ENCODE results near the gene TSHZ2. TPM values are rescaled to one million over a fixed set of nuclear protein-coding genes. Genes with fewer than 3 reads are reported as not detected.

Gene TSHZ2
- total RNA-seq, 1 experiment from 2014 or later = 0.20 TPM

DNA sequence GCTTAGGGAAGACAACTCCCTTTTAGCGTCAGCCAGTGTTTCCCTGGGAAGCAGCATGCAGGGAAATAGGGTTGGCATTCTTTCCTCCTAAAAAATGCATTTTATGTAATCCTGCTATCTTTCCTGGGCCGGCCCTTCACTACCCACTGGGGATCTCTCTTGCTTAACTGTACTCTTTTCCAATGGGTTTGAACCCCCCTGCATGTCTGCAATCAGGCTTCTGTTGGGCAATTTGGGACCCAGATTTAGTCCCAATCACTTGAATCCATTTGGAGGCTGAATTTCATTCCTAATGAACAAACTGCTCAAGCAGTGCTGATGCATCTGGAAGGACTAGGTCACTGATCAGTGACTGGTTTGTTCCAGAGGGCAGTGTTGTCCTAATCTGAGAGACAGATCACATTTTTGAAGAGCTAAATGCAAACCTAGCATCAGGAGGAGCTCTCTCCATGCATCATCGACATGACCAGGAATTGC is 152.0 kb downstream of the TSHZ2 start:
- Mint-ChIP-seq H3K4me3 (no peak overlapping the region), H3K4me1 (peaks cover 25% of the 10 kb centered on the region), H3K9me3 (no peaks in the 10 kb centered on the region), H3K27me3 (ENCODE audit: low read depth) (no peaks in the 10 kb centered on the region), H3K36me3 (no peaks in the 10 kb centered on the region), H3K27ac (no peak overlapping the region)
- POLR2A ChIA-PET = no interaction called here
- CTCF ChIA-PET = no interaction called here
- TF ChIP-seq NFYB (CRISPR knock-in tag; conservative IDR thresholded peaks at IDR 0.05; ENCODE audit: low read depth) = no peak
- TF ChIP-seq, protein P1, sequence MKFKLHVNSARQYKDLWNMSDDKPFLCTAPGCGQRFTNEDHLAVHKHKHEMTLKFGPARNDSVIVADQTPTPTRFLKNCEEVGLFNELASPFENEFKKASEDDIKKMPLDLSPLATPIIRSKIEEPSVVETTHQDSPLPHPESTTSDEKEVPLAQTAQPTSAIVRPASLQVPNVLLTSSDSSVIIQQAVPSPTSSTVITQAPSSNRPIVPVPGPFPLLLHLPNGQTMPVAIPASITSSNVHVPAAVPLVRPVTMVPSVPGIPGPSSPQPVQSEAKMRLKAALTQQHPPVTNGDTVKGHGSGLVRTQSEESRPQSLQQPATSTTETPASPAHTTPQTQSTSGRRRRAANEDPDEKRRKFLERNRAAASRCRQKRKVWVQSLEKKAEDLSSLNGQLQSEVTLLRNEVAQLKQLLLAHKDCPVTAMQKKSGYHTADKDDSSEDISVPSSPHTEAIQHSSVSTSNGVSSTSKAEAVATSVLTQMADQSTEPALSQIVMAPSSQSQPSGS (CRISPR knock-in tag; IDR thresholded peaks at IDR 0.05; ENCODE audit: borderline replicate concordance, low read depth) = no peak
- no peak for TF ChIP-seq JAZF1 (CRISPR knock-in tag; IDR thresholded peaks at IDR 0.05)
- TF ChIP-seq NR2C2 (CRISPR knock-in tag; IDR thresholded peaks at IDR 0.05) = no peak
- TF ChIP-seq, protein P2, sequence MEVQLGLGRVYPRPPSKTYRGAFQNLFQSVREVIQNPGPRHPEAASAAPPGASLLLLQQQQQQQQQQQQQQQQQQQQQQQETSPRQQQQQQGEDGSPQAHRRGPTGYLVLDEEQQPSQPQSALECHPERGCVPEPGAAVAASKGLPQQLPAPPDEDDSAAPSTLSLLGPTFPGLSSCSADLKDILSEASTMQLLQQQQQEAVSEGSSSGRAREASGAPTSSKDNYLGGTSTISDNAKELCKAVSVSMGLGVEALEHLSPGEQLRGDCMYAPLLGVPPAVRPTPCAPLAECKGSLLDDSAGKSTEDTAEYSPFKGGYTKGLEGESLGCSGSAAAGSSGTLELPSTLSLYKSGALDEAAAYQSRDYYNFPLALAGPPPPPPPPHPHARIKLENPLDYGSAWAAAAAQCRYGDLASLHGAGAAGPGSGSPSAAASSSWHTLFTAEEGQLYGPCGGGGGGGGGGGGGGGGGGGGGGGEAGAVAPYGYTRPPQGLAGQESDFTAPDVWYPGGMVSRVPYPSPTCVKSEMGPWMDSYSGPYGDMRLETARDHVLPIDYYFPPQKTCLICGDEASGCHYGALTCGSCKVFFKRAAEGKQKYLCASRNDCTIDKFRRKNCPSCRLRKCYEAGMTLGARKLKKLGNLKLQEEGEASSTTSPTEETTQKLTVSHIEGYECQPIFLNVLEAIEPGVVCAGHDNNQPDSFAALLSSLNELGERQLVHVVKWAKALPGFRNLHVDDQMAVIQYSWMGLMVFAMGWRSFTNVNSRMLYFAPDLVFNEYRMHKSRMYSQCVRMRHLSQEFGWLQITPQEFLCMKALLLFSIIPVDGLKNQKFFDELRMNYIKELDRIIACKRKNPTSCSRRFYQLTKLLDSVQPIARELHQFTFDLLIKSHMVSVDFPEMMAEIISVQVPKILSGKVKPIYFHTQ (CRISPR knock-in tag; IDR thresholded peaks at IDR 0.05) = no peak
- TF ChIP-seq ETV6 (CRISPR knock-in tag; IDR thresholded peaks at IDR 0.05) = no peak
- no peak for TF ChIP-seq CREB1 (CRISPR knock-in tag; IDR thresholded peaks at IDR 0.05)
- TF ChIP-seq, protein P3, sequence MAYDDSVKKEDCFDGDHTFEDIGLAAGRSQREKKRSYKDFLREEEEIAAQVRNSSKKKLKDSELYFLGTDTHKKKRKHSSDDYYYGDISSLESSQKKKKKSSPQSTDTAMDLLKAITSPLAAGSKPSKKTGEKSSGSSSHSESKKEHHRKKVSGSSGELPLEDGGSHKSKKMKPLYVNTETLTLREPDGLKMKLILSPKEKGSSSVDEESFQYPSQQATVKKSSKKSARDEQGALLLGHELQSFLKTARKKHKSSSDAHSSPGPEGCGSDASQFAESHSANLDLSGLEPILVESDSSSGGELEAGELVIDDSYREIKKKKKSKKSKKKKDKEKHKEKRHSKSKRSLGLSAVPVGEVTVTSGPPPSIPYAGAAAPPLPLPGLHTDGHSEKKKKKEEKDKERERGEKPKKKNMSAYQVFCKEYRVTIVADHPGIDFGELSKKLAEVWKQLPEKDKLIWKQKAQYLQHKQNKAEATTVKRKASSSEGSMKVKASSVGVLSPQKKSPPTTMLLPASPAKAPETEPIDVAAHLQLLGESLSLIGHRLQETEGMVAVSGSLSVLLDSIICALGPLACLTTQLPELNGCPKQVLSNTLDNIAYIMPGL (CRISPR knock-in tag; IDR thresholded peaks at IDR 0.05) = no peak
- no peak for TF ChIP-seq GRHL2 (CRISPR knock-in tag; IDR thresholded peaks at IDR 0.05; ENCODE audit: insufficient replicate concordance, severe bottlenecking)
- TF ChIP-seq JUN (CRISPR knock-in tag; IDR thresholded peaks at IDR 0.05) = no peak
- TF ChIP-seq, protein P4, sequence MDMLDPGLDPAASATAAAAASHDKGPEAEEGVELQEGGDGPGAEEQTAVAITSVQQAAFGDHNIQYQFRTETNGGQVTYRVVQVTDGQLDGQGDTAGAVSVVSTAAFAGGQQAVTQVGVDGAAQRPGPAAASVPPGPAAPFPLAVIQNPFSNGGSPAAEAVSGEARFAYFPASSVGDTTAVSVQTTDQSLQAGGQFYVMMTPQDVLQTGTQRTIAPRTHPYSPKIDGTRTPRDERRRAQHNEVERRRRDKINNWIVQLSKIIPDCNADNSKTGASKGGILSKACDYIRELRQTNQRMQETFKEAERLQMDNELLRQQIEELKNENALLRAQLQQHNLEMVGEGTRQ (CRISPR knock-in tag; IDR thresholded peaks at IDR 0.05) = no peak
- TF ChIP-seq, protein P5, sequence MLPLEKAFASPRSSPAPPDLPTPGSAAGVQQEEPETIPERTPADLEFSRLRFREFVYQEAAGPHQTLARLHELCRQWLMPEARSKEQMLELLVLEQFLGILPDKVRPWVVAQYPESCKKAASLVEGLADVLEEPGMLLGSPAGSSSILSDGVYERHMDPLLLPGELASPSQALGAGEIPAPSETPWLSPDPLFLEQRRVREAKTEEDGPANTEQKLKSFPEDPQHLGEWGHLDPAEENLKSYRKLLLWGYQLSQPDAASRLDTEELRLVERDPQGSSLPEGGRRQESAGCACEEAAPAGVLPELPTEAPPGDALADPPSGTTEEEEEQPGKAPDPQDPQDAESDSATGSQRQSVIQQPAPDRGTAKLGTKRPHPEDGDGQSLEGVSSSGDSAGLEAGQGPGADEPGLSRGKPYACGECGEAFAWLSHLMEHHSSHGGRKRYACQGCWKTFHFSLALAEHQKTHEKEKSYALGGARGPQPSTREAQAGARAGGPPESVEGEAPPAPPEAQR (CRISPR knock-in tag; IDR thresholded peaks at IDR 0.05) = no peak
- no peak for TF ChIP-seq SOX15 (CRISPR knock-in tag; IDR thresholded peaks at IDR 0.05)
- no peak for TF ChIP-seq FOXJ3 (CRISPR knock-in tag; IDR thresholded peaks at IDR 0.05; ENCODE audit: borderline replicate concordance)
- no peak for TF ChIP-seq ZNF423 (CRISPR knock-in tag; IDR thresholded peaks at IDR 0.05)
- TF ChIP-seq KAT7 (CRISPR knock-in tag; IDR thresholded peaks at IDR 0.05; ENCODE audit: borderline replicate concordance) = no peak
- no peak for ATAC-seq
- no peak for DNase-seq (ENCODE audit: low spot score)

DNA sequence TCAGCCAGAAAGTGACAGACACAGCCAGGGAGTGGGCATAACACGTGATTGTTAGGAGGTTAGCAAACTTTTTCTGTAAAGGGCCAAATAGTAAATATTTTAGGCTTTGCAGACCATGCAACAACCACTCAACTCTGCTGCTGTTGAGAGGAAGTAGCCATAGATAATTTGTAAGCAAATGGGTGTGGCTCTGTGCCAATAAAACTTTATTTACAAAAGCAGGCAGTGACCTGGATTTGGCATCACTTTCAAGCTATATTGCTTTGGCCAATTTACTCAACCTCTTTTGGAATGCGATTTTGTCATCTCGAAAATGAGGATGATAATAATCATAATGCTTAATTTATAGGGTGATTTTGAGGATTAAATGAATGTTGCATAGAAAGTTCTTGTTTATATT is 152.6 kb downstream of the TSHZ2 start:
- TF ChIP-seq RORB (CRISPR knock-in tag; IDR thresholded peaks at IDR 0.05) (no peak), ZNF121 (CRISPR knock-in tag; IDR thresholded peaks at IDR 0.05) (no peak), ETV6 (CRISPR knock-in tag; IDR thresholded peaks at IDR 0.05) (no peak)
- TF ChIP-seq, protein P6, sequence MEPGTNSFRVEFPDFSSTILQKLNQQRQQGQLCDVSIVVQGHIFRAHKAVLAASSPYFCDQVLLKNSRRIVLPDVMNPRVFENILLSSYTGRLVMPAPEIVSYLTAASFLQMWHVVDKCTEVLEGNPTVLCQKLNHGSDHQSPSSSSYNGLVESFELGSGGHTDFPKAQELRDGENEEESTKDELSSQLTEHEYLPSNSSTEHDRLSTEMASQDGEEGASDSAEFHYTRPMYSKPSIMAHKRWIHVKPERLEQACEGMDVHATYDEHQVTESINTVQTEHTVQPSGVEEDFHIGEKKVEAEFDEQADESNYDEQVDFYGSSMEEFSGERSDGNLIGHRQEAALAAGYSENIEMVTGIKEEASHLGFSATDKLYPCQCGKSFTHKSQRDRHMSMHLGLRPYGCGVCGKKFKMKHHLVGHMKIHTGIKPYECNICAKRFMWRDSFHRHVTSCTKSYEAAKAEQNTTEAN (CRISPR knock-in tag; IDR thresholded peaks at IDR 0.05) = no peak
- TF ChIP-seq, protein P7, sequence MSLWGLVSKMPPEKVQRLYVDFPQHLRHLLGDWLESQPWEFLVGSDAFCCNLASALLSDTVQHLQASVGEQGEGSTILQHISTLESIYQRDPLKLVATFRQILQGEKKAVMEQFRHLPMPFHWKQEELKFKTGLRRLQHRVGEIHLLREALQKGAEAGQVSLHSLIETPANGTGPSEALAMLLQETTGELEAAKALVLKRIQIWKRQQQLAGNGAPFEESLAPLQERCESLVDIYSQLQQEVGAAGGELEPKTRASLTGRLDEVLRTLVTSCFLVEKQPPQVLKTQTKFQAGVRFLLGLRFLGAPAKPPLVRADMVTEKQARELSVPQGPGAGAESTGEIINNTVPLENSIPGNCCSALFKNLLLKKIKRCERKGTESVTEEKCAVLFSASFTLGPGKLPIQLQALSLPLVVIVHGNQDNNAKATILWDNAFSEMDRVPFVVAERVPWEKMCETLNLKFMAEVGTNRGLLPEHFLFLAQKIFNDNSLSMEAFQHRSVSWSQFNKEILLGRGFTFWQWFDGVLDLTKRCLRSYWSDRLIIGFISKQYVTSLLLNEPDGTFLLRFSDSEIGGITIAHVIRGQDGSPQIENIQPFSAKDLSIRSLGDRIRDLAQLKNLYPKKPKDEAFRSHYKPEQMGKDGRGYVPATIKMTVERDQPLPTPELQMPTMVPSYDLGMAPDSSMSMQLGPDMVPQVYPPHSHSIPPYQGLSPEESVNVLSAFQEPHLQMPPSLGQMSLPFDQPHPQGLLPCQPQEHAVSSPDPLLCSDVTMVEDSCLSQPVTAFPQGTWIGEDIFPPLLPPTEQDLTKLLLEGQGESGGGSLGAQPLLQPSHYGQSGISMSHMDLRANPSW (CRISPR knock-in tag; conservative IDR thresholded peaks at IDR 0.05; ENCODE audit: low read depth) = no peak
- Mint-ChIP-seq H3K27me3 (ENCODE audit: low read depth) (no peaks in the 10 kb centered on the region), H3K36me3 (no peaks in the 10 kb centered on the region), H3K4me3 (no peak overlapping the region), H3K9me3 (no peaks in the 10 kb centered on the region), H3K27ac (no peak overlapping the region), H3K4me1 (peaks cover 27% of the 10 kb centered on the region)
- DNase-seq (ENCODE audit: low spot score) (no peak), ATAC-seq (no peak)
- ChIA-PET CTCF (no interaction called here), POLR2A (no interaction called here)

All from WTC11 (cell line).